Right ventricle myocardium superior (tissue), 1 donor: Measurements from ENCODE around the gene TRIO. TPM values are rescaled to one million over a fixed set of nuclear protein-coding genes. Genes with fewer than 3 reads are reported as not detected.
A peak's percentile ranks its signal among the peaks of the same experiment; 100 is the strongest.

ENCODE experiments used
- ATAC-seq: fragments of 200-7000 bp; cut with Tn5 transposase; one replicate; pipeline ENCODE4 v1.9.1; 2020; ENCODE audit warnings: mild to moderate bottlenecking; ENCODE audit not compliant: poor library complexity
- DNase-seq: peaks from one replicate; pipeline ENCODE4 v3.0.0-alpha.2; 2020
- intact Hi-C: fragments of 100-400 bp; cut with DNase I; formaldehyde crosslinking; loops from one replicate; pipeline ENCODE4 v1.11.2; 2022
- total RNA-seq: library from RNA; stranded (reverse); fragmentation: NEBNext Ultra II Directional; extraction: Animal tissue kit (Norgen Biotek cat#: 25700); gene quantifications from one replicate; pipeline ENCODE4 v1.2.1, GENCODE V29; 2021
- donor health status: DM: no; HTN: yes; CAD: no; lungs with severe emphysema.

Gene TRIO
- total RNA-seq, 1 donor from 2014 or later, result 56.0 TPM

GRCh38 chr5:14143546-14143840, 351 bp downstream of the TRIO start:
- intact Hi-C loops, result no loop called here
- ATAC-seq, result no peak
- DNase-seq, result no peak

- ATAC-seq (peak; percentile 2), DNase-seq (peak; percentile 74)
- intact Hi-C loops, result no loop called here
Measured at GRCh38 chr5:14143841-14144585, 871 bp downstream of the TRIO start.

GRCh38 chr5:14144586-14145434, 1.7 kb downstream of the TRIO start:
- intact Hi-C loops, result loop anchor here (5.0 kb wide), 2 partner anchors 37 to 112 kb away; no protein-coding TSS in a partner anchor
- DNase-seq (peak; percentile 73), ATAC-seq (peak; percentile 52)

GRCh38 chr5:14145435-14146334, 2.5 kb downstream of the TRIO start:
- ATAC-seq (no peak), DNase-seq (no peak)
- intact Hi-C loops, result loop anchor here (5.0 kb wide), 2 partner anchors 37 to 112 kb away; no protein-coding TSS in a partner anchor

GRCh38 chr5:14146725-14147124, 3.6 kb downstream of the TRIO start:
- DNase-seq (no peak), ATAC-seq (peak; percentile 9)
- intact Hi-C loops, result loop anchor here (5.0 kb wide), 2 partner anchors 36 to 111 kb away; no protein-coding TSS in a partner anchor

GRCh38 chr5:14147210-14147609, 4.1 kb downstream of the TRIO start:
- DNase-seq, result no peak
- no peak for ATAC-seq

GRCh38 chr5:14148483-14148882, 5.3 kb downstream of the TRIO start:
- ATAC-seq (no peak), DNase-seq (no peak)
- intact Hi-C loops, result loop anchor here (5.0 kb wide), 2 partner anchors 34 to 109 kb away; no protein-coding TSS in a partner anchor

More at GRCh38 chr5:14147210-14147609, 4.1 kb downstream of the TRIO start:
- intact Hi-C loops, result loop anchor here (5.0 kb wide), 2 partner anchors 35 to 110 kb away; no protein-coding TSS in a partner anchor

- intact Hi-C loops, result loop anchor here (5.0 kb wide), 2 partner anchors 33 to 108 kb away; no protein-coding TSS in a partner anchor
- DNase-seq (no peak), ATAC-seq (no peak)
Measured at GRCh38 chr5:14148890-14149671, 5.9 kb downstream of the TRIO start.

- ATAC-seq (no peak), DNase-seq (no peak)
- intact Hi-C loops, result loop anchor here (5.0 kb wide), 2 partner anchors 33 to 108 kb away; no protein-coding TSS in a partner anchor
Measured at GRCh38 chr5:14149672-14150274, 6.6 kb downstream of the TRIO start.

- DNase-seq, result no peak
- no peak for ATAC-seq
- intact Hi-C loops, result no loop called here
Measured at GRCh38 chr5:14151416-14151815, 8.3 kb downstream of the TRIO start.

GRCh38 chr5:14153071-14153864, 10.1 kb downstream of the TRIO start:
- DNase-seq (no peak), ATAC-seq (no peak)
- intact Hi-C loops, result no loop called here

GRCh38 chr5:14153932-14154731, 11.0 kb downstream of the TRIO start:
- ATAC-seq (peak; percentile 92), DNase-seq (peak; percentile 75)
- intact Hi-C loops, result no loop called here

- DNase-seq (no peak), ATAC-seq (no peak)
- intact Hi-C loops, result no loop called here
Measured at GRCh38 chr5:14155075-14155474, 11.9 kb downstream of the TRIO start.

- intact Hi-C loops, result no loop called here
- DNase-seq (no peak), ATAC-seq (no peak)
Measured at GRCh38 chr5:14155739-14156138, 12.6 kb downstream of the TRIO start.

GRCh38 chr5:14156290-14156649, 13.1 kb downstream of the TRIO start:
- ATAC-seq, result no peak
- intact Hi-C loops, result no loop called here
- no peak for DNase-seq
